GM18505 (cell line): ENCODE data around the gene PIEZO2.
A peak's percentile ranks its signal among the peaks of the same experiment; 100 is the strongest.

ENCODE experiments used
- ATAC-seq: cut with Tn5 transposase; IDR thresholded peaks from one replicate; pipeline ENCODE4 v1.9.1; 2021; ENCODE audit not compliant: unreplicated experiment
- POLR2A ChIP-seq: IDR thresholded peaks from 4 replicates; pipeline ENCODE4 v1.6.1; 2011; ENCODE audit warnings: borderline replicate concordance; ENCODE audit not compliant: insufficient read depth, insufficient read length; ENCODE audit errors: extremely low read depth

The PIEZO2 gene

DNA sequence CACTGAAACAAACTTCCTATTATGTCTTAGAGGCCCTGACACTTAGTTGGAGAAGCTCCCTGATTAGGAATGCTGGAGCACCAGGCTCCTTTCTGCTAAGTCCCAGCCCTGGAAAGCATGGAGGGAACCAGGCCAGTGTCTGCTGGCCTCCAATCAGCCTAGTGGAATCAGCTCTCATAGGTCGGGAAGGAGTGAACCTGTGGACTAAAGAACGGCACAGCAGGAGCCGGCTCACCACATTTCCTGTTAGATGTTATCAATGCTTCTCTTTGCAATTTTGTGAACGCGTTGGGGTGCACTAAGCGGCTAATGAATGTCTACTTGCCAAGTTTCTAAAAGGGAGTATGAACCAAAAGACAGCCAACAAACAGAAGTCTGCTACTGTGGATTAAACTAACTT lies 326.9 kb downstream of the PIEZO2 start:
- no peak for ATAC-seq
- TF ChIP-seq POLR2A = no peak

DNA sequence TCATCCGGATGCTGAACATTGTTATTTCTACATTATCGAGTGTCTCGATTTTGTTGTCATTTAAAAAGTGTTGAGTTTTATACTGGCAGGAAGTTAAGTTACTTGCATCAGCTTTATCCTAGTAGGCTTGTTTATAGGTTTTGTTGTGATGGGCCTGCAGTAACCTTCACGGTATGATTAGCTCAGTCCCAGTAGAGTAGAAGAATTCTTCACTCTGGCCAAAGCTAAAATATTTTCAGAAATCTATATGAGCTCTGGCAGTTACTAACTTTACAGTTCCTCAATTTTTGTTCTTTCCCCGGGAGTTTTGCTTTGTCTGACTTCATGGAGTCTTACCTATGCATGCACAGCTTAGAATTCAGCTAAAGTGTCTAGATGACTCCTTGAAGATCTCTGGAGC lies 328.7 kb downstream of the PIEZO2 start:
- ATAC-seq = no peak
- TF ChIP-seq POLR2A = no peak

DNA sequence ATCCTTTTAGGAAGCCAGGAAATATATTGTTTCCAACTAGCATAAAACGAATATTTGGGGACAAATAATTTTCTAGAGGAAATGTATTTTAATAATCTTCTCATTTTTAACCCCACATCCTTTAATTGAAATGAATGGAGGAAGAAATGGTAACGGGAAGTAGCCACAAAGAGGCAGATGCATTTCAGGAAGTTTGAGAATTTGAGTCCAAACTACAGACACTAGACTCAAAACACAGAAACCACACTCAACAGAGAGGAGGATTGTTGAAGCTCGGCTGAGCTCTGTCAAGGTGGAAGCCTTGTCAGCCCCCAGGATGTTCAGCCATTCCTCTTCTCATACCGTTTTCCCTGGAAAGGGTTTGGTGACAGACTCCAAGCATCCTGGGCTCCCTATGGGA lies 335.0 kb downstream of the PIEZO2 start:
- ATAC-seq = no peak
- TF ChIP-seq POLR2A = no peak

DNA sequence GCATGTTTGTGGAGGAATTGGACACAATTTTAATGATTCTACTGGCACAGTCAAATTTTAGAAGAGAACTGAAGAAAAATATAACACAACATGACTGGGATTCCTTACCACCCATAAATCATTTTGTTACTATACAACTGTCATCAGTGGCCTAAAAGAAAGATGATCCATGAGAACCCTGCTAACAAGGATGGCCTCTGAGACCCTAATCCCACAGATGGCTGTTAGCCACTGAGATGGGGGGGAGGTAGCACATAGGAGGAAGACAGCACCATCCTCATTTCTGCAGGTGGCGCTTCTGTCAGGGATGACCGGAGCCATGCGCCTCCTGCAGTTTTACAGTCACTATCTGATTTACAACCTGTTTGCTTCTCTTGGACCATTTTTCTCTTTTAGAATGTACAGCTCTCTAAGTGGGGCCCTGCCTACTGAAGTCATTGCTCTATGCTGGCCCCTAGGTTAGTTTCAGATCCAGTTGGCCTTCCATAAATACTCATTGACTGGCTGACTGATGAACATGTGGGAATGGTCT lies 343.7 kb downstream of the PIEZO2 start:
- no peak for TF ChIP-seq POLR2A
- ATAC-seq = no peak

DNA sequence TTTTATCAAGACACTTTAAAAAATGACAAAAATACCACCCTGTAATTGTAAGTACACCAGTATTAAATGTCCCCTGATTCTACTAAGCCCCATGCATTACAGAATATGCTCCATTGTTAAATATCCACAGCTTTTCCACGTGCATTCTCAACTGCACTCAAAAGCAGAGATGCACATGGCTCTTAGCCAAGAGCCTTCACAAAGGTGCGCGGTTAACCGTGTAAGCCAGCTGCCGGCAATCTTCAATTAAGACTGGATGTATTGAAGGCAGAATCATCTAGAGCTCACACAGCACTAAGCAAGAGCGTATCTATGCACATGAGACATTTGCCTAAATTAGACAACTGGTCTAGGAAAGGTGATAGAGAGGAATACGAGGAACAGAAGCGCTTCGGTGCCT lies 345.2 kb downstream of the PIEZO2 start:
- TF ChIP-seq POLR2A = no peak
- no peak for ATAC-seq

DNA sequence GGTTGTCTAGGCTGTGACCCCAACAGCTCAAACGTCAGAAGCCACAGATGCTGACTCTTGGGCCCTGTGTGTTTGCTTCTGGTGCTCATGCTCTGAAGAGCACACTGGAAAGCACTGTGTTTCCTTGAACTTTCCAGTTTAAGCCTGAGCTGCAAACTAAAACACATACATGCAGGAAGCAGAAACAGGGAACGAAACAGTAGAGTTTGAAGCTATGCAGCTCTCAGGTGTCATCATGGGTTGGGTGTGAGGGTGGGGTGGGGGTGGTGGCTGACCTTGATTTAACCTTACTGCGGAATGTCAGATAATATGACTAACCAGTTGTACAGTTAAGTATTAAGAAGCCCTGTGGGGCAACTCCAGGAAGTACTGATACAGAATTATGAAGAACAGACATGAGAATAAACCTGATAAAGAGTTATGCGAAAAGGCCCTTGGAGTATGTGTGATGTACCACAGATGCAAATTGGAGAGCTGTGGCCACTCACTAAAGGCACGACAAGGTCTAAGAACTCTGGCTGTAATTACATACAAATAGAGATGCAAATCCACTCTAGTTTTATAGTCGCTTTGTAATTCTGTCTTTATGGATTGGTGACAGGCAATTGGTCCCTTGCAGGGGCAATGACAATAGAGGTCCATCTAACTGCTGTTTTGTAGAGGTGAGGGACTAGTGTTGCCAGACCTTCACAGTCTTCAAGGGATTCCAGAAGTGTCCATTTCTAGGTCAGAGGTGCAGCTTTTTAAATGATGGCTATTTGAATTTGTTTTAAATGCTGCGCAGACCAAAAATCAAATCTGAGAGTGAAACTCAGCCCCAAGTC lies 350.4 kb downstream of the PIEZO2 start:
- no peak for ATAC-seq
- no peak for TF ChIP-seq POLR2A

DNA sequence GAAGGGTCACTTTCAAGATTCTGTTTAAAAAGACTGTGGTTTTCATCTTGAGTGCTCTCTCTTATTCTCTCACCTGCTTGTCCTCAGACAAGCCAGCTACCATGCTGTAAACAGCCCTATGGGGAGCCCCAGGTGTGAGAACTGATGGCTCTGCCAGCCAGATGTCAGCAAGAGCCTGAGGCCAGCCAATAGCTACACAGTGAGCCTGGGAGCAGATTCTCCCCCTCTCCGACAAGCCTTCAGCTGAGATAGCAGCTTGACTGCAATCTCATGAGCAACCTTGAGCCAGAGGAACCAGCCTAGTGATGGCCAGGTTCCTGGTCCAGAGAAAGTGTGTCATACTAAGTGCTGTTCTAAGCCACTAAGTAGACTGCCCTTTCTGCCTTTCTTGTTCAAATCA lies 351.5 kb downstream of the PIEZO2 start:
- ATAC-seq = no peak
- no peak for TF ChIP-seq POLR2A

DNA sequence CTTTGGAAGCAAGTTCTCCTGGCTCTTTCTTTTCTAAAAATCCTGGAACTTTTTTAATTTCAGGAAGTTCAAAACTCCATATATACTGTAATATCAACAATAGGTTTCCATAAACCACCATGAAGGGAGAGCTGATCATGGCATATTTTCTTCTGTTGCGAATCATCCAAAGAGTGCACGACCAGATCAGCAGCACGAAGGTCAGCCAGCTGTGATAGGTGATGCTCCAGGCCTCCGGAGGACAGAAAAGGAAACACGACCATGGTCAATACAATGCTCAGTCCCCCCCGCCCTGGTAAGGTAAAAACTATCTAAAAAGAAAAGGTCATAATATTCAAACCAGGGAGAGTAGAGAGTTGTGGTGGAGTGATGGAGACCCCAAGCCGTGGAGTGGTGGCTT lies 354.6 kb downstream of the PIEZO2 start:
- ATAC-seq = no peak
- no peak for TF ChIP-seq POLR2A

DNA sequence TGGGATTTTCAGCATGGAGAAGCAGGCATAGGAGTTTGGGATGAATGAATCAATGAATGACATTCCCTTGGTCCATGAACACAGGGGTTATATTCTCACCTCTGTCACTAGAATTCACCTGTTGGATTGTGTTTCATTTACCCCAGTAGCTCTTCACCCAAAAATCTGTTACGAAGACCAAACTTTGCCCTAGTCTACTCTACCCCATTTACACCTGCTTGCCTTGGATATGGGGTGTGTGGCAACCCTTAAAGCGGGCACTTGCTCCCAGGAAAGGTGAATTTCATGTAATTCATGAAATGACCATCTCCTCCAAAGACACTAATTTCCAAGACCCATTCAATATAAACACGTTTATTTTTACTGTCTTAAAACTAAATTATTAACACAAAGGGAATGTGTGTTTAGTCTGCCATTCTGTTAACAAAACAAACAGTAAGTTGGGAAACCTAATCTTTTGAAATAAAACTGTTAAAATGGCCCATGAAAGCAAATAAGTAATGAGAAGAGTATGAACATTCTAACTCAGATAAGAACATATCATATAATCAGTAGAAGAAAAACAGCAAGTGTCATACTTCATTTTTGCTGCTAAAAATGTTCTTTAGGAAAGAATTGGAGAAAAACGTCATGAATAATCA lies 355.5 kb downstream of the PIEZO2 start:
- no peak for ATAC-seq
- TF ChIP-seq POLR2A = no peak

DNA sequence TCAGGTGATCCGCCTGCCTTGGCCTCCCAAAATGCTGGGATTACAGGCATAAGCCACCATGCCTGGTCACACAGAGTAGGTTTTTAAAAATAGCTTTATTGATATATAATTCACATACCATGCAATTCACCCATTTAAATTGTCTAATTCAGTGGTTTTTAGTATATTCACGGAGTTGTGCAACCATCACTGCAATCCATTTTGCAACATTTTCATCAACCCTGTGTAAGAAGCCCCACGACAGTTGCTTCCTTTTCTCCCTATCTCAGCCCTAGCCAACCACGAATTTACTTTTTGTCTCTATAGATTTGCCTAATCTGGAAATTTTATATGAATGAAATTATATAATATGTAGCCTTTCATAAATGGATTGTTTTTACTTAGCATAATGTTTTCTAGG lies 357.2 kb downstream of the PIEZO2 start:
- no peak for TF ChIP-seq POLR2A

DNA sequence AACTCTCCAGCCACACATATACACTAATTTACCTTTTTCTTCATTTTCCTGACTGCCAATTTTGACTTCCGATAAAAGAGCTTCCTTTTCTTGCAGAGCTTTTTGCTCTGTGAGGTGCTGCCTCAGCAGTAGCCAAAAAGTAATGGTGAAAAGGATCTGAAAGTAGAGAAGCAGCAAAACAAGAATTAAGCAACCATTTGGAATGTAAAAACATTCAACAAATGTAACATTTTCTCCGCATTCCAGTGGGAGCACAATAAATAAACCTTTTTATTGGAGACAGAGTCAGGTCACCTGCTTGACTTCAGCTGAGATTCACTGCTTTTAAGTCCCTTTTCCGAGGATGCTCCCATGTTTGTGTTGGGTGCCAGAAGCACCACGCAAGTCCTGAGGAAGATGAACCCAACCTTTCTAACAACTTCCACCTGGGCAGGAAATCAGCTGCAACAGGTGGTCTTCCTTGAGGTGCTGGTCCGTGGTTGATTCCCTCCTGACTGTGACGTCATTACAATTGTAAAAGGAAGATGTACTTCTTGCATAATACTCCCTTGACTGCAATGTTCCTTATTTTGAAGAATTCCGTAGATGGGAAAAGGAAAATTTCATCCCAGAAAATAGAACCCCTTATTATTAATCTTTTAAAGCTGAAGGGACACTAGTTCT lies 358.1 kb downstream of the PIEZO2 start:
- no peak for TF ChIP-seq POLR2A
- no peak for ATAC-seq

More for the DNA sequence above, 357.2 kb downstream of the PIEZO2 start:
- no peak for ATAC-seq

DNA sequence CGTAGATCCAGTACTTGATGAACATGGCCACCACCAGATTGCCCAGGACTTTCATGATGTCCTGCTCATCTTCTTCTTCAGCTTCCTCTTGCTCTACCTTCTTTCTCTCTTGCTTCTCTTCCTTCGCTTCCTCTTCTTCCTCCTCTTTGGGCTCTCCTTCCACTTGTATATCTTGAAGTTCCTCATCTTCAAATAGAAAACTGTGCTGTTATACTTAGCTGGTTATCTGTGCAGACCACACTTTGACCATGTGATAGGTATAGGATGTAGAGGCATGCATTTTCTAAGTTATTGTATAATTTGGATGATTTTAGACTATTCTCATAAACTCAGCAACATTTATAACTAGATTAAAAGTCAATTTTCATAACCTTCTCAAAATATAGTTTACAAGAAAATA lies 360.2 kb downstream of the PIEZO2 start:
- TF ChIP-seq POLR2A = no peak
- no peak for ATAC-seq

DNA sequence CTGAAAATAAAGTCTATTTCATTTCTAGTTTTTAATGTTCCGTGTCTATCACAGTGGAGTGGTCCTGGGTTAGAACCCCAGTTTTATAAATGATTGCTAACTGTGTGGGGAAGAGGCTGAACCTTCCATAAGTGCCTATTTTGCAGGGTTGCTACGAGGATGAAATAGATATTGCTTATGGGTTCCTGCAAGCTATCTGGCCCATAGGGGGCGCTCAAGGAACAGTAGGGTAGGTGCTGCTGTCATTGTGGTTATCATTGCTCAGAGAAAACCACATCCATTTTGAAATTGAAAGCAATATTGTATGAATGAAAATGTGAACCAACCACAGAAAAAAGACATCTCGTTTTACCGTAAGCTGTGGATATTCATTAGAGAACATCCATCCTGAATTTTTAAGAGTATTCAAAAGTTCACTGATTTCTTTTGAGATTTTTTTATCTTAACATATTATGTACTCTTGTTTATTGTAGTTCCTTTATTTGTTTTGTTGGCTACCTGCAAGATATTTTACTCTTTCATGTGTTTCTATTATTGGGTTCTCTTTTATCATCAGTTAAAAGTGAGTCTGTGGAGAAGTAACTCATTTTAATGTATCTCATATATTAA lies 362.0 kb downstream of the PIEZO2 start:
- TF ChIP-seq POLR2A = no peak

DNA sequence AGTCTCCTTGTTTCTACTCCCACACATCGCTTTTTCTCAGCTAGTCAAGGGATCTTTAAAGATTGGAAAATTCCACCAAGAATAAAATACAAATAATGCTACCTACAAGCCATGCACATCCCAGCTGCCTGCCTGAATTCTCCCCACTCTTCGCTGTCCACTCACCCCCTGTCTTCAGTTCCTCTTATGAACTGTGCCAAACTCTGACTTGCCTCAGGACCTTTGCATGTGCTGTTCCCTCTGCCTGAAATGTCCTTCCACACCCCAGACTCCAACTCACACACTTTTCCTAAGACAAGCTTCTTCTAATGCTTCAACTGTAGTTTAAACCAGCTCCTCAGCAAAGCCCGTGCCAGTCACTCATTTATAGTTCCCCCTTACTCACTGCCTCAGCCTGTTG lies 363.6 kb downstream of the PIEZO2 start:
- no peak for ATAC-seq
- no peak for TF ChIP-seq POLR2A

More for the DNA sequence above, 362.0 kb downstream of the PIEZO2 start:
- peak; percentile 93 for ATAC-seq

DNA sequence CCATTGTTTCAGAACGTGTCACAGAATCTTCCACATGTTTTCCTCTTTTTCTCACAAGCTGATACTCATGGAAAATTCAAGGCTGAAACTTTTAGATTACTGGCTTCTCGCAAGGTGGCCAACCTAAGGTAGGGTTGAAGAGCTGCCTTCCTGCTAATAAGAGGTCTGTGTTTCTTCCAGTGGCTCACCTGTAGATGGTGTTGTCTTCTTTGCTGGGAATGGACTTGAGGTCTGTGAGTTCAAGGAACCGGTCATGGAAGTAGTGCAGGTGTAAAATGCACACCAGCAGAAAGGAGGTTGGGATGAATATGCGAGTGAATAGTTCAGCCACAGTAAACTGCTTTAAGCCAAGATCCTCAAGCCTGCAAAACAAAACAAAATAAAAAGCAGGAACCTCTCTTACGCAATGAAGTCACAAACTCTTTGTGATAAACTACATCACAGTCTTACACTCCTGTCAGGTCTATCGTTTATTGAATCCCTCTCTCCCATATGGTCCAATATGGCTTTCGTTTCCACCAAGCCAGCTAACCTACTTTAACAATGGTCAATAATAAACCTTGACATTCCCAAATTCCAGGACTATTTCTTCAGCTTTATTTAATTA lies 364.7 kb downstream of the PIEZO2 start:
- no peak for TF ChIP-seq POLR2A
- ATAC-seq = no peak
